ENCODE measurements around the gene ZSCAN16. TPM values are rescaled to one million over a fixed set of nuclear protein-coding genes. Genes with fewer than 3 reads are reported as not detected.

Gene ZSCAN16
- total and polyA plus RNA-seq, 2 of the 13 experiments (the other 11 are each of a cell fraction or from before 2014, with no cell fraction given), result 5.7 to 12.7 TPM

DNA sequence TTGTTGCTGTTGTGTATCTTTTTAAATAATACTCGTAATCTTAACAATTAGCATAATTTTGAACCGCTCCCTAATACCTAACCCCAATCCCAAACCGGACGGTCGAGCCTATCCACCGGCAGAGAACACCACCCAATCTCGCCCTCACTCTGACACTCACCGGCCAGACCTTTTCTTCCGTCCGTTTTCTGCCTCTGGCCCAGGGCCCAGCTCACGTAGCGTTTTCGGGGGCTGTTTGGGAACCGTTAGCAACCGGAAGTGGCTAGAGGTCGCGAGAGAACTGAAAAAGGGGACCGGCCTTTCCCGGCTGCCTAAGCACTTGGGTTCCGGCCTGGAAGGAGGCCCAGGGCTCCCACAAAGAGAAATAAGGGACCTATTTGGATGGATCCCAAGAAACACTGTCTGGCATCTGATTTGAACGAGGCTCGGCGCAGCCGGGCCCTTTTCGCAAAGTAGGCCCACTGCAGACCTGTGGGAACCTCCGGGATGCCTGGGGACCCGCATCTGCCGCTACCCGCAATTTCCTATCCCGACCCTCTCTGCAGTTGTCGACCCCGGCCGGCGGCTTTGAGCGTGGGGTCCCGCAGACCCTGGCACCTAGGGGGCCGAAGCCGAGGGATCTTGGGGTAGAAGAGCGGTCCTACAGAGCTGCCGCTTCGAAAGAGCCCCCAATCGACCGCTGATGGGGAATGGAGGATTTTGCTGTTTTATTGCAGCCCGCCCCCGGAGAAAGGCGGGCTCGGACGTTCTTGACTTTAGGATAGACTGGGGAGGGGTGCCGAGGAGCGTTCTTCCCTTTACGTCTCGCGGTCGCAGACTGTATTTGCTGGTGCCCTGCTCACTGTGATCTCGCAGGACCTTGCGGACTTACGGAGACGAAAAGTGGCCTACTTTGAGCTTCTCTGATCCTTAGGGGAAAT, 12.4 kb downstream of the ZSCAN16 start (continued):
- TF ChIP-seq SP1 (IDR thresholded peaks at IDR 0.05), result no peak
- peak; percentile 54; the same call in 1 of the 2 replicates for TF ChIP-seq SP1 (CRISPR knock-in tag; IDR thresholded peaks at IDR 0.05)
- TF ChIP-seq, protein P1, sequence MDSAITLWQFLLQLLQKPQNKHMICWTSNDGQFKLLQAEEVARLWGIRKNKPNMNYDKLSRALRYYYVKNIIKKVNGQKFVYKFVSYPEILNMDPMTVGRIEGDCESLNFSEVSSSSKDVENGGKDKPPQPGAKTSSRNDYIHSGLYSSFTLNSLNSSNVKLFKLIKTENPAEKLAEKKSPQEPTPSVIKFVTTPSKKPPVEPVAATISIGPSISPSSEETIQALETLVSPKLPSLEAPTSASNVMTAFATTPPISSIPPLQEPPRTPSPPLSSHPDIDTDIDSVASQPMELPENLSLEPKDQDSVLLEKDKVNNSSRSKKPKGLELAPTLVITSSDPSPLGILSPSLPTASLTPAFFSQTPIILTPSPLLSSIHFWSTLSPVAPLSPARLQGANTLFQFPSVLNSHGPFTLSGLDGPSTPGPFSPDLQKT (CRISPR knock-in tag; IDR thresholded peaks at IDR 0.05; ENCODE audit: borderline replicate concordance), result no peak
- TF ChIP-seq ZNF10 (CRISPR knock-in tag; IDR thresholded peaks at IDR 0.05; ENCODE audit: borderline replicate concordance, low read depth), result no peak
- TF ChIP-seq, protein P2, sequence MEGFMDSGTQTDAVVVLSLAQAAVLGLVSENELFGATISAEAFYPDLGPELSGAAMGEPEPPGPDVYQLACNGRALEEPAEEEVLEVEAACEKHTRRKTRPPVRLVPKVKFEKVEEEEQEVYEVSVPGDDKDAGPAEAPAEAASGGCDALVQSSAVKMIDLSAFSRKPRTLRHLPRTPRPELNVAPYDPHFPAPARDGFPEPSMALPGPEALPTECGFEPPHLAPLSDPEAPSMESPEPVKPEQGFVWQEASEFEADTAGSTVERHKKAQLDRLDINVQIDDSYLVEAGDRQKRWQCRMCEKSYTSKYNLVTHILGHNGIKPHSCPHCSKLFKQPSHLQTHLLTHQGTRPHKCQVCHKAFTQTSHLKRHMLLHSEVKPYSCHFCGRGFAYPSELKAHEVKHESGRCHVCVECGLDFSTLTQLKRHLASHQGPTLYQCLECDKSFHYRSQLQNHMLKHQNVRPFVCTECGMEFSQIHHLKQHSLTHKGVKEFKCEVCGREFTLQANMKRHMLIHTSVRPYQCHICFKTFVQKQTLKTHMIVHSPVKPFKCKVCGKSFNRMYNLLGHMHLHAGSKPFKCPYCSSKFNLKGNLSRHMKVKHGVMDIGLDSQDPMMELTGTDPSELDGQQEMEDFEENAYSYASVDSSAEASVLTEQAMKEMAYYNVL (CRISPR knock-in tag; IDR thresholded peaks at IDR 0.05; ENCODE audit: borderline replicate concordance), result peak; percentile 90; the same call in 1 of the 2 replicates
- no peak for TF ChIP-seq NFRKB (IDR thresholded peaks at IDR 0.05)
- TF ChIP-seq HNF4A (CRISPR knock-in tag; IDR thresholded peaks at IDR 0.05), result peak; percentile 65
- peak; percentile 52; the same call in 1 of the 2 replicates for TF ChIP-seq ZNF446 (CRISPR knock-in tag; IDR thresholded peaks at IDR 0.05)
- TF ChIP-seq ARID5B (CRISPR knock-in tag; IDR thresholded peaks at IDR 0.05), result peak; percentile 83
- peak; percentile 94 for TF ChIP-seq RBM39 (IDR thresholded peaks at IDR 0.05; ENCODE audit: low read depth, low read length, poor library complexity, severe bottlenecking)
- peak; percentile 66 for TF ChIP-seq ZNF121 (CRISPR knock-in tag; IDR thresholded peaks at IDR 0.05)
- peak; percentile 38; the same call in 1 of the 2 replicates for TF ChIP-seq SP5 (CRISPR knock-in tag; IDR thresholded peaks at IDR 0.05; ENCODE audit: borderline replicate concordance, low read depth)
- peak; percentile 71 for TF ChIP-seq IKZF4 (CRISPR knock-in tag; IDR thresholded peaks at IDR 0.05; ENCODE audit: borderline replicate concordance, low read depth, not compliant biosample characterization)
- peak; percentile 96 for TF ChIP-seq ZNF543 (CRISPR knock-in tag; IDR thresholded peaks at IDR 0.05)
- TF ChIP-seq KLF12 (CRISPR knock-in tag; IDR thresholded peaks at IDR 0.05; ENCODE audit: borderline replicate concordance), result 0 out of 2 replicates have a peak, but pooled peaks have one; percentile 37
- no peak; the same call in 1 of the 2 replicates for TF ChIP-seq ZNF720 (CRISPR knock-in tag; IDR thresholded peaks at IDR 0.05)
- TF ChIP-seq RFX3 (CRISPR knock-in tag; IDR thresholded peaks at IDR 0.05), result 0 out of 2 replicates have a peak, but pooled peaks have one; percentile 12
- TF ChIP-seq NCOA1 (CRISPR knock-in tag; IDR thresholded peaks at IDR 0.05), result 0 out of 2 replicates have a peak, but pooled peaks have one; percentile 67
- TF ChIP-seq ZNF354B (CRISPR knock-in tag; IDR thresholded peaks at IDR 0.05), result no peak
- no peak for TF ChIP-seq ZNF546 (CRISPR knock-in tag; conservative IDR thresholded peaks at IDR 0.05)
- TF ChIP-seq, protein P3, sequence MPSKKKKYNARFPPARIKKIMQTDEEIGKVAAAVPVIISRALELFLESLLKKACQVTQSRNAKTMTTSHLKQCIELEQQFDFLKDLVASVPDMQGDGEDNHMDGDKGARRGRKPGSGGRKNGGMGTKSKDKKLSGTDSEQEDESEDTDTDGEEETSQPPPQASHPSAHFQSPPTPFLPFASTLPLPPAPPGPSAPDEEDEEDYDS (CRISPR knock-in tag; IDR thresholded peaks at IDR 0.05), result peak; percentile 86
